Fibroblast of the conjunctiva (primary cell): Measurements from ENCODE around the gene DUSP1.
"Not testable (repeated sequence)": the region's sequence is repeated elsewhere in the genome, so short reads cannot be mapped to it uniquely, and the experiment has no call there.

Experiments
- DNase-seq: peaks from one replicate; pipeline ENCODE4 v3.0.0-alpha.2; 2010; ENCODE audit warnings: low read depth

Gene DUSP1

GRCh38 chr5:172797771-172798191, 26.8 kb upstream of the DUSP1 start:
- no peak for DNase-seq

GRCh38 chr5:172796306-172796705, 25.3 kb upstream of the DUSP1 start:
- DNase-seq = no peak

GRCh38 chr5:172795318-172795977, 24.5 kb upstream of the DUSP1 start:
- DNase-seq = peak; percentile 100

GRCh38 chr5:172793577-172794488, 22.8 kb upstream of the DUSP1 start:
- DNase-seq = no peak

GRCh38 chr5:172792701-172793570, 21.9 kb upstream of the DUSP1 start:
- DNase-seq = no peak

GRCh38 chr5:172791726-172792445, 20.9 kb upstream of the DUSP1 start:
- no peak for DNase-seq

- DNase-seq = no peak
Observed at GRCh38 chr5:172791286-172791685, 20.3 kb upstream of the DUSP1 start.

GRCh38 chr5:172790496-172790889, 19.5 kb upstream of the DUSP1 start:
- no peak for DNase-seq

GRCh38 chr5:172789687-172790495, 18.9 kb upstream of the DUSP1 start:
- no peak for DNase-seq

GRCh38 chr5:172788771-172789686, 18.0 kb upstream of the DUSP1 start:
- DNase-seq = no peak

- not testable (repeated sequence) for DNase-seq
Observed at GRCh38 chr5:172787538-172787937, 16.5 kb upstream of the DUSP1 start.

GRCh38 chr5:172786736-172787462, 15.9 kb upstream of the DUSP1 start:
- no peak for DNase-seq

- DNase-seq = no peak
Observed at GRCh38 chr5:172785429-172786088, 14.6 kb upstream of the DUSP1 start.

GRCh38 chr5:172784162-172784561, 13.2 kb upstream of the DUSP1 start:
- DNase-seq = not testable (repeated sequence)

GRCh38 chr5:172783319-172783718, 12.3 kb upstream of the DUSP1 start:
- not testable (repeated sequence) for DNase-seq

- no peak for DNase-seq
Observed at GRCh38 chr5:172782169-172783039, 11.4 kb upstream of the DUSP1 start.

GRCh38 chr5:172779691-172780341, 8.8 kb upstream of the DUSP1 start:
- no peak for DNase-seq
